Naive thymus-derived CD4-positive, alpha-beta T cell (primary cell): ENCODE data around the gene CDK18. TPM values are rescaled to one million over a fixed set of nuclear protein-coding genes. Genes with fewer than 3 reads are reported as not detected.

Experiments used
- ATAC-seq: fragments of 150-1000 bp; cut with Tn5 transposase; 2 replicates; pipeline ENCODE4 v1.10.0; 2021; ENCODE audit warnings: mild to moderate bottlenecking, moderate library complexity
- CTCF ChIA-PET: fragments of 350-600 bp; sonication (Branson Sonifier 250); formaldehyde crosslinking; loops from one replicate; lab custom pipeline; 2021; ENCODE audit warnings: antibody characterized with exemption; lab: Charles Lee
- POLR2A ChIA-PET: fragments of 350-600 bp; sonication (Branson Sonifier 250); formaldehyde crosslinking; loops from one replicate; lab custom pipeline; 2021; ENCODE audit warnings: antibody characterized with exemption, inconsistent platforms; lab: Charles Lee
- DNase-seq, 9 donors: peaks; one replicate each; pipeline versions ENCODE4 v3.0.0 to v3.0.0-alpha.2; 2020 to 2022; ENCODE audit warnings: mixed read lengths in 1 of 9
- H3K27ac ChIP-seq: one replicate; pipeline ENCODE4 v1.7.0; 2013; ENCODE audit warnings: mild to moderate bottlenecking, low read depth, low read length, moderate library complexity
- H3K27me3 ChIP-seq, 2 donors: one replicate each; pipeline ENCODE4 v1.7.0; 2013; ENCODE audit warnings: low read length in 2 of 2, mild to moderate bottlenecking in 2 of 2, moderate library complexity in 2 of 2; ENCODE audit not compliant: control insufficient read depth in 2 of 2, insufficient read depth in 2 of 2
- H3K36me3 ChIP-seq, 3 experiments: 1 replicate in 2 of 3; 2 replicates in 1 of 3; pipeline ENCODE4 v1.7.0; 2013; ENCODE audit warnings: low read length in 3 of 3, mild to moderate bottlenecking in 3 of 3, moderate library complexity in 1 of 3; ENCODE audit not compliant: insufficient read depth in 3 of 3, control insufficient read depth in 2 of 3
- H3K4me1 ChIP-seq, 2 donors: one replicate each; pipeline ENCODE4 v1.7.0; 2013; ENCODE audit warnings: low read length in 2 of 2, mild to moderate bottlenecking in 2 of 2, moderate library complexity in 1 of 2; ENCODE audit not compliant: control insufficient read depth in 2 of 2, insufficient read depth in 2 of 2
- H3K4me3 ChIP-seq: 2 replicates; pipeline ENCODE4 v1.7.0; 2013; ENCODE audit warnings: mild to moderate bottlenecking, low read length
- H3K9me3 ChIP-seq, 3 experiments: 1 replicate in 2 of 3; 2 replicates in 1 of 3; pipeline ENCODE4 v1.7.0; 2013; ENCODE audit warnings: low read length in 3 of 3; ENCODE audit not compliant: control insufficient read depth in 2 of 3
- H3K27ac Mint-ChIP-seq, 9 donors: one replicate each; pipeline ENCODE4 v1.8.0; 2020 to 2022; ENCODE audit warnings: mixed read lengths in 9 of 9, mild to moderate bottlenecking in 8 of 9, moderate library complexity in 5 of 9, inconsistent platforms in 2 of 9
- H3K27me3 Mint-ChIP-seq, 5 donors: one replicate each; pipeline ENCODE4 v1.8.0; 2021 to 2022; ENCODE audit warnings: mixed read lengths in 5 of 5, mild to moderate bottlenecking in 1 of 5
- H3K36me3 Mint-ChIP-seq, 5 donors: one replicate each; pipeline ENCODE4 v1.8.0; 2020 to 2022; ENCODE audit warnings: mixed read lengths in 5 of 5, mild to moderate bottlenecking in 3 of 5, inconsistent platforms in 1 of 5
- H3K4me1 Mint-ChIP-seq, 7 donors: one replicate each; pipeline ENCODE4 v1.8.0; 2020 to 2022; ENCODE audit warnings: mixed read lengths in 7 of 7, mild to moderate bottlenecking in 3 of 7, inconsistent platforms in 1 of 7
- H3K4me3 Mint-ChIP-seq, 10 donors: one replicate each; pipeline ENCODE4 v1.8.0; 2020 to 2022; ENCODE audit warnings: mild to moderate bottlenecking in 10 of 10, mixed read lengths in 10 of 10, moderate library complexity in 6 of 10, inconsistent platforms in 2 of 10
- H3K9me3 Mint-ChIP-seq, 11 donors: one replicate each; pipeline ENCODE4 v1.8.0; 2020 to 2022; ENCODE audit warnings: mixed read lengths in 11 of 11, mild to moderate bottlenecking in 4 of 11, inconsistent platforms in 1 of 11, moderate library complexity in 1 of 11
- intact Hi-C, 2 donors: fragments of 100-400 bp; cut with micrococcal nuclease; formaldehyde crosslinking; loops; one replicate each; pipeline ENCODE4 v1.15.1; 2023
- polyA plus RNA-seq, 2 donors: library from polyadenylated mRNA; unstranded; fragments of 300-500 nt; fragmentation: Illumina TruSeq; gene quantifications; one replicate each; pipeline ENCODE4 v1.2.3, GENCODE V29; 2021
- total RNA-seq, 6 experiments: library from RNA in 5 of 6; stranded (reverse) in 5 of 6; gene quantifications; 1 replicate in 5 of 6; 2 replicates in 1 of 6; pipeline ENCODE4 v1.2.3 and lab custom pipeline; 2021 to 2026

CDK18 gene
- total and polyA plus RNA-seq, 7 experiments from 2014 or later: 0.20 to 3.6 (median 2.6) TPM

DNA sequence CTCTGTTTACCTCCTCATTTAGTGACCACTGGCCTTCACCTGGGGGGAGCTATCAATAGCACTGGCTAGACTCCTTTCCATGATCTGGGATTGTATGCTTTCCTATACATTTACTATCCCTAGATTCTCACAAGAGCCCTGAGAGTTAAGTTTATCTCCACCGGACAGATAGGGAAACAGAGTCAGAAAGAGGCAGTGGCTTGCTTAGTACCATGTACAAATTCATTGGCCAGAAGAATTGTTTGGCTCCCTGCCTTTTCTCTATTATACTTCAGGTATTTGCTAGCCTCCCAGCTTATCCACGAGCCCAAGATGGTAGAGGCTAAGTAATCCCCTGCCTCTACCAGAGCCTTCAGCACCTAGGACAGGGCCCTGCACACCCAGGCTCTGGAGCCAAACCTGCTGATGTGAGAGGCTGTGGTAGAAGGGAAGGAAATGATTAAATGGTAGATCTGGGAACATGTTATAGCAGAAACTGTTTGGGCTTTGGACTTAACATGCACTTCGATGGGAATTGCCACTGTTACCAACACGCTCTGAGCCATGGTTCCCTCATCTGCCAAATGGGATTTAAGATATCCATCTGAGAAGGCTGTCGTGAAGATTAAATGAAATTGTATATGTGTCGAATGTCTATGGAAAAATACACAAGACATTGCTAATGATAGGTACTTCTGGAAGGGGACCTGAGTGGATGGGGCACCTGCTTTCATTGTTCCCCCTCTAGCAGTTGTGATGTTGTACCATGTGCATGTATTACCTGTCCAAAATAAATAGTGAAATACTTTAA, 45.5 kb upstream of the CDK18 start:
- peaks cover 17 to 22% of the 10 kb centered on the region in 2 donors for H3K27me3 ChIP-seq
- Mint-ChIP-seq H3K9me3 (peaks cover 0 to 2% (median 0%) of the 10 kb centered on the region in 11 donors), H3K4me1 (peaks cover 6 to 20% (median 16%) of the 10 kb centered on the region in 7 donors), H3K36me3 (peaks cover 0 to 3% (median 0%) of the 10 kb centered on the region in 5 donors), H3K27ac (no peak overlapping the region), H3K27me3 (peaks cover 52 to 61% (median 59%) of the 10 kb centered on the region in 5 donors), H3K4me3 (peak overlapping the region in 1 of 10 donors; percentile 34)
- no peaks in the 10 kb centered on the region for H3K36me3 ChIP-seq
- no peaks in the 10 kb centered on the region for H3K9me3 ChIP-seq
- ATAC-seq (peak; percentile 53), DNase-seq (peak in 4 of 9 donors; percentile 22 to 38 (median 29))
- peaks cover 9 to 17% of the 10 kb centered on the region in 2 donors for H3K4me1 ChIP-seq
- ChIA-PET CTCF (no interaction called here), POLR2A (no interaction called here)
- H3K27ac ChIP-seq: no peak overlapping the region
- intact Hi-C loops: no loop called here
- no peak overlapping the region for H3K4me3 ChIP-seq

DNA sequence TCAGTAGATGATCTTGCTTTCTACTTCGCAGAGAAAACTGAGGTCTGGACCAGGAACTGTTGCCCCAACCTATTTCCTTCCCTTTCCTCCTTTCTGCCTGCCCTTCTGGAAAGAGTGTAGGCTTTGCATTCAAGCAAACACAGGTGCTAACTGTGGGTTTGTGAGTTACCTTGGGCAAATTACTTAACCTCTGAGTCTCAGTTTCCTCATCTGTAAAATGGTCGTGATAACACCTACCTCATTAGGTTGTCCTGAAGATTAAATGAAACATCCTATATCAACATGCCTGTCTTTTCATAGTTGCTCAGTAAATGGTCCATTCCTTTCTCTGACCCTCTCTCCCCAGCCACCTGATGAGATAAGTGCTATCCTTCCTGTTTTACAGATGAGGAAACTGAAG, 39.1 kb upstream of the CDK18 start:
- H3K27ac Mint-ChIP-seq: no peak overlapping the region
- ChIA-PET CTCF (no interaction called here), POLR2A (no interaction called here)
- no peak overlapping the region for H3K27ac ChIP-seq
- H3K9me3 ChIP-seq: no peaks in the 10 kb centered on the region
- H3K27me3 ChIP-seq: no peaks in the 10 kb centered on the region
- intact Hi-C loops: no loop called here
- no peaks in the 10 kb centered on the region for H3K36me3 Mint-ChIP-seq
- H3K4me1 ChIP-seq: no peaks in the 10 kb centered on the region
- H3K27me3 Mint-ChIP-seq: peaks cover 20 to 43% (median 33%) of the 10 kb centered on the region in 5 donors
- no peak overlapping the region for H3K4me3 Mint-ChIP-seq
- ATAC-seq: no peak
- no peaks in the 10 kb centered on the region for H3K4me1 Mint-ChIP-seq
- DNase-seq: no peak
- H3K4me3 ChIP-seq: no peak overlapping the region
- no peaks in the 10 kb centered on the region for H3K36me3 ChIP-seq
- H3K9me3 Mint-ChIP-seq: peaks cover 0 to 3% (median 0%) of the 10 kb centered on the region in 11 donors

DNA sequence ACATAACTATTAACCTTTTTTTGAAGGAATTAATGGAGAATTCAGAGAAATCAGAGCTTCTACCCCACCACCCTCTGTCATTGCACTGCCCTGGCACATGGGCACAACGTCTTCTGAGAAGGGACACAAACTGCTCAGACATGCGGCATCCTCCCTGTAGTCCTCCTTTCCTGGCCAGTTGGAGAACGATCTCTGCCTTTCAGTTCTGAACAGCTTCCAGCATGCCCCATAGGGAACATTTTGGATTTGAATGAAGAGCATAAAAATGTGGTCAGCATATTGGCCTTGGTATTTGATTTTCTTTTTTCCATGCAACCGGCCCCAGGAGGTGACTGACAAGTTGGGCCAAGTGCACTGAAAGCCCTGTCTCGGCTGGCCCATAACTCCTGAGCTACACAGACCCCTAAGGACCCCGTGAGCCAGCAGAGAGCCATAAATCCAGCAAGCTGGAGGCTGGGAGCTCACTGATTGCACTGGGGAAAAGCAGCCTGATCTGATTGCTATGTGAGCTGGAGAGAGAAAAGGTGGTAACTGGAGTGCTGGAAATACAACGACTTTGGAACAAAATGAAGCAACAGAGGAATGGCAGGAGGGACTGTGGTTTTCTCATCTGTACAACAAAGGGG, 37.8 kb upstream of the CDK18 start:
- intact Hi-C loops: no loop called here
- DNase-seq (no peak), ATAC-seq (no peak)
- ChIA-PET POLR2A (no interaction called here), CTCF (interaction anchor here (0.7 kb wide), 2 partner anchors 19 to 22 kb away, joined by 3 to 4 read pairs; no protein-coding TSS in a partner anchor)
- Histone ChIP-seq H3K9me3 (no peaks in the 10 kb centered on the region), H3K27ac (no peak overlapping the region), H3K27me3 (no peaks in the 10 kb centered on the region), H3K4me1 (no peaks in the 10 kb centered on the region), H3K4me3 (no peak overlapping the region), H3K36me3 (no peaks in the 10 kb centered on the region)
- Mint-ChIP-seq H3K9me3 (peaks cover 0 to 3% (median 0%) of the 10 kb centered on the region in 11 donors), H3K4me3 (no peak overlapping the region), H3K27ac (no peak overlapping the region), H3K27me3 (peaks cover 14 to 39% (median 31%) of the 10 kb centered on the region in 5 donors), H3K4me1 (no peaks in the 10 kb centered on the region), H3K36me3 (no peaks in the 10 kb centered on the region)

GRCh38 chr1:205470131-205470530, 34.3 kb upstream of the CDK18 start:
- Mint-ChIP-seq H3K36me3 (peaks cover 0 to 10% (median 7%) of the 10 kb centered on the region in 5 donors), H3K27me3 (peaks cover 42 to 68% (median 57%) of the 10 kb centered on the region in 5 donors), H3K9me3 (peaks cover 7 to 12% (median 7%) of the 10 kb centered on the region in 11 donors), H3K27ac (no peak overlapping the region), H3K4me3 (no peak overlapping the region), H3K4me1 (peaks cover 0 to 5% (median 0%) of the 10 kb centered on the region in 7 donors)
- H3K27me3 ChIP-seq: no peaks in the 10 kb centered on the region
- ATAC-seq (no peak), DNase-seq (no peak)
- intact Hi-C loops: no loop called here
- no peak overlapping the region for H3K4me3 ChIP-seq
- ChIA-PET CTCF (interaction anchor here (1.4 kb wide), 1 partner anchor 189 kb away, joined by 3 read pairs; no protein-coding TSS in a partner anchor), POLR2A (no interaction called here)
- peaks cover 0 to 8% (median 0%) of the 10 kb centered on the region in 3 experiments for H3K9me3 ChIP-seq
- no peak overlapping the region for H3K27ac ChIP-seq
- H3K4me1 ChIP-seq: no peaks in the 10 kb centered on the region
- H3K36me3 ChIP-seq: no peaks in the 10 kb centered on the region

DNA sequence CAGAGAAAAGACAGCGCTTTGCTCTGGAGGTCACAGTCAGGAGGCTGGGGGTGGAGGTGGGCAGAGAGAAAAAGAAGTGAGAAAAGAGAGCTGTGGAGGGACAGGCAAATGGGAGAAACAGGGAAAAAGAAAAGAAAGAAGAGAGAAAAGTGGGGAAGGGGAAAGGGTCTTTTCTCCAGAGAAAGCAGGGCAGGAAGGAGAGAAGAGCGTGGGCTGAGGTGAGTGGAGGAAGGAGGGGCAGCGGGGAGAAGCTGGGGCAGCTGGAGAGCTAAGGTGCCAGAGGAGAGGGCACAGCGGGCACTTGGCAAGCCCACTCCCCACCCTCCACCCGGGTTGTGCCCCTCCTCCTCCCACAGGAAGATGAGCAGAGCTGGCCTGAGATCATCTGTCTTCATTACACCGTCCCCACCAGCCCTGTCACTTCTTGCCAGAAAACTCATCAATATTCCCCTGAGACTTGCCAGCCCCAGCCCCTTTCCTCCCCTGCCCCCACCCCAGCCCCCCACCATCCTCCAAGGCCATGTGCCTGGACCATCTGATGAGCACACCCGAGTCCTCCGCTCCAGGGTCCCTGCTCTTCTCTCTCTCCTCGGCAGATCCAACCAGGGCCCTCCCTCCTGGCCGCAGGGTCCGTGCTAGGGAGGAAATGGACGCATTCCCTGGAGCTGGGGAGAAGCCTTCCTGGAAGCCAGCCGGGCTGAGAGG, 31.6 kb upstream of the CDK18 start:
- intact Hi-C loops: no loop called here
- ATAC-seq (no peak), DNase-seq (no peak)
- Mint-ChIP-seq H3K27me3 (peaks cover 35 to 57% (median 45%) of the 10 kb centered on the region in 5 donors), H3K9me3 (peaks cover 10 to 22% (median 17%) of the 10 kb centered on the region in 11 donors), H3K4me1 (peaks cover 0 to 5% (median 0%) of the 10 kb centered on the region in 7 donors), H3K27ac (no peak overlapping the region), H3K36me3 (peaks cover 3 to 14% (median 7%) of the 10 kb centered on the region in 5 donors), H3K4me3 (no peak overlapping the region)
- Histone ChIP-seq H3K4me3 (no peak overlapping the region), H3K27ac (no peak overlapping the region), H3K36me3 (no peaks in the 10 kb centered on the region), H3K9me3 (peaks cover 0 to 17% (median 0%) of the 10 kb centered on the region in 3 experiments), H3K27me3 (no peaks in the 10 kb centered on the region), H3K4me1 (peaks cover 0 to 2% of the 10 kb centered on the region in 2 donors)
- ChIA-PET POLR2A (no interaction called here), CTCF (no interaction called here)

DNA sequence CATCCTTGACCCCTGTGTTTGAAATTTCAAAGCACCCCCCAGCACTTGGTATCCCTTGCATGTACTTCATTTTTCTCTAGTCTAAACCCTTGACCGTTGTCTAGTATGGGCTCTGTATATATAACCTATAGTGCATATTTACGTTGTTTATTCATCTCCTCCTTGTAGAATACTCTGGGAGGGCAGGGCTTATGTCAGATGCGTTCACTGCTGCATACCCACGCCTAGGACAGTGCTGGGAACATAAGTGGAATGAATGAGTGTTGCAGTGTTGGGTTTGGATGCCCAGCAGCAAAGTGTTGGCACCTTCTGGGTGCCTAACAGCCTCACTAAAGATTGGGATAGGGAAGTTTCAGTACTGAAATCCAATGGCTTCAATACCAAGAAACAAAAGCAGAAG, 31.0 kb upstream of the CDK18 start:
- Histone ChIP-seq H3K27me3 (no peaks in the 10 kb centered on the region), H3K4me1 (peaks cover 0 to 5% of the 10 kb centered on the region in 2 donors), H3K27ac (no peak overlapping the region), H3K4me3 (no peak overlapping the region), H3K9me3 (peaks cover 0 to 17% (median 0%) of the 10 kb centered on the region in 3 experiments), H3K36me3 (no peaks in the 10 kb centered on the region)
- intact Hi-C loops: no loop called here
- ChIA-PET POLR2A (no interaction called here), CTCF (interaction anchor here (0.7 kb wide), 1 partner anchor 12 kb away, joined by 3 read pairs; no protein-coding TSS in a partner anchor)
- DNase-seq: no peak
- peaks cover 10 to 22% (median 17%) of the 10 kb centered on the region in 11 donors for H3K9me3 Mint-ChIP-seq
- peaks cover 3 to 14% (median 7%) of the 10 kb centered on the region in 5 donors for H3K36me3 Mint-ChIP-seq
- H3K4me1 Mint-ChIP-seq: peaks cover 0 to 5% (median 0%) of the 10 kb centered on the region in 7 donors
- ATAC-seq: no peak
- H3K27me3 Mint-ChIP-seq: peaks cover 30 to 53% (median 45%) of the 10 kb centered on the region in 5 donors
- no peak overlapping the region for H3K27ac Mint-ChIP-seq
- H3K4me3 Mint-ChIP-seq: no peak overlapping the region
